Caco-2 (cell line): Measurements from ENCODE around the gene GCN1. TPM values are rescaled to one million over a fixed set of nuclear protein-coding genes. Genes with fewer than 3 reads are reported as not detected.

ENCODE experiments used
- BruUV-seq: library from RNA; stranded (reverse); fragments of 400-500 nt; replicated peaks from 2 replicates; lab custom pipeline; 2021; lab: Mats Ljungman, UMichigan
- CTCF ChIA-PET: fragments of 300-600 bp; sonication (Branson Sonifier 250); formaldehyde crosslinking; loops from one replicate; lab custom pipeline; 2022; ENCODE audit warnings: antibody characterized with exemption; lab: Charles Lee
- POLR2A ChIA-PET: fragments of 300-600 bp; sonication (Branson Sonifier 250); formaldehyde crosslinking; loops from one replicate; lab custom pipeline; 2022; ENCODE audit warnings: antibody characterized with exemption; lab: Charles Lee
- DNase-seq, 2 experiments: peaks; one replicate each; pipeline versions ENCODE4 v3.0.0 to v3.0.0-alpha.2; 2020 to 2022
- H3K27me3 ChIP-seq: replicated peaks from 2 replicates; pipeline ENCODE4 v1.6.0; 2011; ENCODE audit warnings: low read length; ENCODE audit not compliant: control insufficient read depth, insufficient read depth
- H3K36me3 ChIP-seq: 2 replicates; pipeline ENCODE4 v1.5.1; 2011; ENCODE audit warnings: low read length; ENCODE audit not compliant: control insufficient read depth, insufficient read depth
- H3K4me1 ChIP-seq: fragments of 250-450 bp; sonication (Bioruptor Pico); 2 replicates; pipeline ENCODE4 v1.5.1; 2020; ENCODE audit warnings: mild to moderate bottlenecking
- H3K4me3 ChIP-seq: 2 replicates; pipeline ENCODE4 v1.5.1; 2011; ENCODE audit warnings: low read depth, mild to moderate bottlenecking, control low read depth, low read length
- H3K9me3 ChIP-seq: fragments of 250-450 bp; sonication (Bioruptor Pico); 2 replicates; pipeline ENCODE4 v1.5.1; 2020; ENCODE audit warnings: mild to moderate bottlenecking, moderate library complexity
- H3K27ac Mint-ChIP-seq: one replicate; pipeline ENCODE4 v1.8.0; 2022; ENCODE audit warnings: mixed read lengths; ENCODE audit not compliant: unreplicated experiment
- H3K27me3 Mint-ChIP-seq: one replicate; pipeline ENCODE4 v1.8.0; 2022; ENCODE audit warnings: mixed read lengths; ENCODE audit not compliant: insufficient read depth, unreplicated experiment
- H3K36me3 Mint-ChIP-seq: one replicate; pipeline ENCODE4 v1.8.0; 2022; ENCODE audit warnings: mild to moderate bottlenecking, mixed read lengths; ENCODE audit not compliant: insufficient read depth, unreplicated experiment
- H3K4me1 Mint-ChIP-seq: one replicate; pipeline ENCODE4 v1.8.0; 2022; ENCODE audit warnings: low read depth, mixed read lengths; ENCODE audit not compliant: unreplicated experiment
- H3K4me3 Mint-ChIP-seq: one replicate; pipeline ENCODE4 v1.8.0; 2022; ENCODE audit warnings: mild to moderate bottlenecking, moderate library complexity, mixed read lengths; ENCODE audit not compliant: unreplicated experiment
- H3K9me3 Mint-ChIP-seq: one replicate; pipeline ENCODE4 v1.8.0; 2022; ENCODE audit warnings: mixed read lengths; ENCODE audit not compliant: unreplicated experiment
- CTCF ChIP-seq, 2 experiments: fragments of 200-600 bp in 1 of 2; IDR thresholded peaks; 1 replicate in 1 of 2; 2 replicates in 1 of 2; pipeline versions ENCODE4 v1.5.1 to v1.8.0; 2011 to 2022; ENCODE audit warnings: antibody characterized with exemption in 1 of 2, control low read depth in 1 of 2, inconsistent platforms in 1 of 2, low read depth in 1 of 2, low read length in 1 of 2, mild to moderate bottlenecking in 1 of 2, moderate library complexity in 1 of 2; ENCODE audit not compliant: insufficient read depth in 1 of 2, severe bottlenecking in 1 of 2, unreplicated experiment in 1 of 2
- intact Hi-C: fragments of 100-400 bp; cut with micrococcal nuclease; formaldehyde crosslinking; loops from one replicate; pipeline ENCODE4 v1.10.0; 2022; ENCODE audit not compliant: unreplicated experiment
- total RNA-seq: library from RNA; stranded (reverse); gene quantifications from 2 replicates; pipeline ENCODE4 v1.2.3, GENCODE V29; 2022

The GCN1 gene
- total RNA-seq, 1 experiment from 2014 or later = 154 TPM

GRCh38 chr12:120132863-120133385 is 61.6 kb downstream of the GCN1 start:
- Mint-ChIP-seq H3K27me3 (no peaks in the 10 kb centered on the region), H3K4me3 (no peak overlapping the region), H3K36me3 (peaks cover 92% of the 10 kb centered on the region), H3K4me1 (no peaks in the 10 kb centered on the region), H3K27ac (no peak overlapping the region), H3K9me3 (no peaks in the 10 kb centered on the region)
- intact Hi-C loops = no loop called here
- POLR2A ChIA-PET = no interaction called here
- no TSS peak for BruUV-seq
- H3K4me1 ChIP-seq = no peaks in the 10 kb centered on the region
- no peaks in the 10 kb centered on the region for H3K27me3 ChIP-seq
- TF ChIP-seq CTCF (IDR thresholded peaks at IDR 0.05; ENCODE audit: insufficient read depth in 1 of 2, low read depth in 1 of 2, low read length in 1 of 2, severe bottlenecking in 1 of 2, unreplicated experiment in 1 of 2) = no peak
- H3K9me3 ChIP-seq = no peaks in the 10 kb centered on the region
- peaks cover 5% of the 10 kb centered on the region for H3K36me3 ChIP-seq
- no peak overlapping the region for H3K4me3 ChIP-seq
- CTCF ChIA-PET = no interaction called here
- no peak for DNase-seq

- POLR2A ChIA-PET = no interaction called here
Measured at GRCh38 chr12:120132054-120132836, 62.3 kb downstream of the GCN1 start.

GRCh38 chr12:120131116-120131515 is 63.4 kb downstream of the GCN1 start:
- no TSS peak for BruUV-seq
- no peaks in the 10 kb centered on the region for H3K9me3 ChIP-seq
- H3K4me3 Mint-ChIP-seq = no peak overlapping the region
- H3K4me1 ChIP-seq = no peaks in the 10 kb centered on the region
- H3K4me3 ChIP-seq = no peak overlapping the region
- no peaks in the 10 kb centered on the region for H3K9me3 Mint-ChIP-seq
- CTCF ChIA-PET = no interaction called here
- H3K36me3 Mint-ChIP-seq = peaks cover 87% of the 10 kb centered on the region
- DNase-seq = no peak
- no peaks in the 10 kb centered on the region for H3K27me3 Mint-ChIP-seq
- intact Hi-C loops = no loop called here
- peaks cover 6% of the 10 kb centered on the region for H3K36me3 ChIP-seq
- TF ChIP-seq CTCF (IDR thresholded peaks at IDR 0.05; ENCODE audit: insufficient read depth in 1 of 2, low read depth in 1 of 2, low read length in 1 of 2, severe bottlenecking in 1 of 2, unreplicated experiment in 1 of 2) = no peak
- no peaks in the 10 kb centered on the region for H3K27me3 ChIP-seq
- no peaks in the 10 kb centered on the region for H3K4me1 Mint-ChIP-seq
- H3K27ac Mint-ChIP-seq = no peak overlapping the region
- POLR2A ChIA-PET = no interaction called here

More at GRCh38 chr12:120132054-120132836, 62.3 kb downstream of the GCN1 start:
- CTCF ChIA-PET = no interaction called here
- no peaks in the 10 kb centered on the region for H3K9me3 Mint-ChIP-seq
- TF ChIP-seq CTCF (IDR thresholded peaks at IDR 0.05; ENCODE audit: insufficient read depth in 1 of 2, low read depth in 1 of 2, low read length in 1 of 2, severe bottlenecking in 1 of 2, unreplicated experiment in 1 of 2) = no peak
- no peaks in the 10 kb centered on the region for H3K9me3 ChIP-seq
- no peaks in the 10 kb centered on the region for H3K27me3 ChIP-seq
- intact Hi-C loops = no loop called here
- peaks cover 6% of the 10 kb centered on the region for H3K36me3 ChIP-seq
- H3K27me3 Mint-ChIP-seq = no peaks in the 10 kb centered on the region
- no peak overlapping the region for H3K4me3 ChIP-seq
- no peak for DNase-seq
- no peaks in the 10 kb centered on the region for H3K4me1 Mint-ChIP-seq
- no peak overlapping the region for H3K4me3 Mint-ChIP-seq
- no peak overlapping the region for H3K27ac Mint-ChIP-seq
- no TSS peak for BruUV-seq
- peaks cover 92% of the 10 kb centered on the region for H3K36me3 Mint-ChIP-seq
- no peaks in the 10 kb centered on the region for H3K4me1 ChIP-seq
